Right renal pelvis (tissue), 4 donors: ENCODE results near the gene HSD17B3. TPM values are rescaled to one million over a fixed set of nuclear protein-coding genes. Genes with fewer than 3 reads are reported as not detected.
"Not testable (repeated sequence)": the region's sequence is repeated elsewhere in the genome, so short reads cannot be mapped to it uniquely, and the experiment has no call there.

Source experiments
- DNase-seq, 4 donors: peaks; one replicate each; pipeline ENCODE4 v3.0.0-alpha.2; 2013; ENCODE audit warnings: low read depth in 4 of 4, low spot score in 3 of 4, missing footprints in 1 of 4
- polyA plus RNA-seq, 4 donors: library from polyadenylated mRNA; unstranded; fragments of 120-200 nt; gene quantifications; one replicate each; pipeline ENCODE4 v1.2.1, GENCODE V29; 2013; ENCODE audit not compliant: insufficient read length in 4 of 4

HSD17B3 gene
- polyA plus RNA-seq = 1 to 10 TPM in 1 of 4 donors, under 1 TPM in 3; 0.74 to 1.1 (median 0.89) TPM

DNA sequence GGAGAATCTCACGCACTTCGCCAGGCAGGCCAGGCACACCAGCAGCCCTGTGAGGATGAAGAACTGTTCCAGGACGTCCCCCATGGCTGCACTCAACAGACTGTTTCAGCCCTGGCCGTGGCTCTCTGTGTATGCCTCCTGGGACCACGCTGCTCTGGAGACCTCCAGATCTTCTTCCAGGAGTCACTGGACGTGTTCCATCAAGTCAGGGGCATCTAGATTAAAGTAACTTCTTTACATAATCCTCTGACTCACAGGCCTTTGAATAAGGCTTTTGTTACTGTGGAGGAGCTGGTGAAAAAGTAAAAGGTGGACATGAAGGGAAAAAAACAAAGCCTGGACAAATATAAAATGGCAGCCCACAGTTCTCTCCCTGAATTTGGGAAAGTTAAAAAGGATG is at the start of gene HSD17B3:
HSD17B3 (minus strand) TSS at position 156 of the 400 bp plus-strand sequence; CDS start at position 84, 72 bp downstream.
- DNase-seq = no peak

- DNase-seq = no peak
Measured at GRCh38 chr9:96350866-96351265, 48.9 kb upstream of the HSD17B3 start.

DNA sequence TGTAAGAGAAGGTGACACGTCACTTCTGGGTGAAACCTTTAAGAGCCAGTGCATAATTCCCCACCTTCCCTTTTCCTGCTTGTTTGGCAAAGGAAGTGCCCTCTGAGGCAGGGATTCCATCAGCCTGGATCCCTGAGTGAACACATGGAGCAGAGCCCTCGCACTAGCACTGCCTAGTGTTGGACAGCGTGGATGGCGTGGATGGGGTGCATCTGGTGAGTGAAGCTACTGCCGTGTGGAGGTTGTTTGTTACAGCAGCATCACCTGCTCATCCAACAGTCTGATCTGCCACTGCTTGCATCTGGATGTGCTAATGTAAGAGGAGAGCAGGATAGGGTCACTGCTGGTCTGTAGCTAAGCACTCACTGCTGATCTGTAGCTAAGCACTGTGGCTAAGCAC is 46.3 kb upstream of the HSD17B3 start:
- no peak for DNase-seq

- DNase-seq = no peak
Measured at GRCh38 chr9:96345551-96345950, 43.6 kb upstream of the HSD17B3 start.

GRCh38 chr9:96344458-96345180 is 42.6 kb upstream of the HSD17B3 start:
- DNase-seq = no peak

GRCh38 chr9:96343515-96344360 is 41.8 kb upstream of the HSD17B3 start:
- no peak for DNase-seq

- DNase-seq = peak in 1 of 4 donors; percentile 10
Measured at GRCh38 chr9:96342571-96343245, 40.7 kb upstream of the HSD17B3 start.

- no peak for DNase-seq
Measured at GRCh38 chr9:96340707-96341106, 38.7 kb upstream of the HSD17B3 start.

GRCh38 chr9:96338299-96338698 is 36.3 kb upstream of the HSD17B3 start:
- DNase-seq = no peak

DNA sequence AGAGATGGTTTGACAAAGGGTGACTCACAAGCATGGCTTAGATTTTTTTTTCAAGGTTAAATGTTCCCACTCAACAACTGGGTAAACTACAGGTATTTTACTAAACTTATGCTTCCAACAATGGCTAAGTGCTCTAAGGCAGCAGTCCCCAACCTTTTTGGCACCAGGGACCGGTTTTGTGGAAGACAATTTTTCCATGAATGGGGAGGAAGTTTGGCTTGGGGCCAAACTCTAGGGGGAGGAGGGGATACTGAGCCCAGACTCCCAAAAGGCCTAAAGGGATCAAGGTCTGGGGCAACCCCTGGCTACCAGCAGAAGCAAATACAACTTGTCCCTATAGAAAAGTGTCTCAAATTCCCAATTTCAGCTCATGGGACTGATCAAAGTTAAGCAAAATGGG is 32.0 kb upstream of the HSD17B3 start:
- DNase-seq = no peak

- no peak for DNase-seq
Measured at GRCh38 chr9:96331236-96331947, 29.4 kb upstream of the HSD17B3 start.

DNA sequence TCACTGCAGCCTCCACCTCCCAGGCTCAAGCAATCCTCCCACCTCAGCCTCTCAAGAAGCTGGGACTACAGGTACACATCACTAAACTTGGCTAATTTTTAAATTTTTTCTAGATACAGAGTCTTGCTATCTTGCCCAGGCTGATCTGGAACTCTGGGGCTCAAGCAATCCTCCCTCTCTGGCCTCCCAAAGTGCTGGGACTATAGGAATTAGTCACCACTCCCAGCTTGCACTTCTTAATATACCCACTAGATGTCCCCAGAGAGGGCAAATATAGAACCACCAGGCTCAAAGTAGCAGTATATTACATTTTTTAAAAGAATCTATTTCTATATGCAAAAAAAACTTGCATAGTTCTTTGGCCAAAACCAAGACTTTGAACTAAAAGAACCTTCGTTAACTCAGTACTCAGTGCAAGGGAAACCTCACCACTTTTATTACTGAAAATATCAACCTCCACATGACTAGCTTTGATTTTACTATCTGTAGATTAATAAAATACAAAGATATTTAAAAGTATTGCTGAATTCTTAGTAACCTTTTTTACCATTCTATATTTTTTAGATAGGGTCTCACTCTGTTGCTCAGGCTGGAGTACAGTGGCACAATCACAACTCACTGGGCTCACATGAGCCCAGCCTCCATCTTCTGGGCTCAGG is 25.8 kb upstream of the HSD17B3 start:
- DNase-seq = peak in 2 of 4 donors; percentile 38 to 42

- no peak for DNase-seq
Measured at GRCh38 chr9:96323169-96323568, 21.2 kb upstream of the HSD17B3 start.

DNA sequence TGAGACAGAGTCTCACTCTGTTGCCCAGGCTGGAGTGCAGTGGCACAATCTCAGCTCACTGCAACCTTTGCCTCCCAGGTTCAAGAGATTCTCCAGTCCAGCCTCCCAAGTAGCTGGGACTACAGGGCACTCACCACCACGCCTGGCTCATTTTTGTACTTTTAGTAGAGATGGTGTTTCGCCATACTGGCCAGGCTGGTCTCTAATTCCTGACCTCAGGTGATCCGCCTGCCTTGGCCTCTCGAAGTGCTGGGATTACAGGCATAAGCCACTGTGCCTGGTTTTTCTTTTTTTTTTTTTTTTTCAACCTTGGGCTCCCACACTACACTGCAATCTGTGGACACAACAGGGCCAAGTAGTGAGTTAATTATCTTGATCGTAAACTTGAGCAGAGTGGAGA is 20.8 kb upstream of the HSD17B3 start:
- DNase-seq = not testable (repeated sequence)

DNA sequence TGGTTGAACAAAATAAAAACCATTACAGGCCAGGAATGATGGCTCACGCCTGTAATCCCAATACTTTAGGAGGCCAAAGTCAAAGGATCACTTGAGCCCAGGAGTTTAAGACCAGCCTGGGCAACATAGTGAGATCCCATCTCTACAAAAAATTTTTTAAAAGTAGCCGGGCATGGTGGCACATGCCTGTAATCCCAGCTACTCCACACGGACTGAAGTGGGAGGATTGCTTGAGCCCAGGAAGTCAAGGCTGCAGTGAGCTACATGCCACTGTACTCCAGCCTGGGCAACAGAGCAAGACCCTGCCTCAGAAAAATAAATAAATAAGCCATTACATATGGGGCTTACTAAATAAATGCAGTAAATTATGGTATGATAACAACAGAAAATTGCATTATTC is 20.2 kb upstream of the HSD17B3 start:
- not testable (repeated sequence) for DNase-seq

GRCh38 chr9:96321515-96321914 is 19.5 kb upstream of the HSD17B3 start:
- DNase-seq = no peak

DNA sequence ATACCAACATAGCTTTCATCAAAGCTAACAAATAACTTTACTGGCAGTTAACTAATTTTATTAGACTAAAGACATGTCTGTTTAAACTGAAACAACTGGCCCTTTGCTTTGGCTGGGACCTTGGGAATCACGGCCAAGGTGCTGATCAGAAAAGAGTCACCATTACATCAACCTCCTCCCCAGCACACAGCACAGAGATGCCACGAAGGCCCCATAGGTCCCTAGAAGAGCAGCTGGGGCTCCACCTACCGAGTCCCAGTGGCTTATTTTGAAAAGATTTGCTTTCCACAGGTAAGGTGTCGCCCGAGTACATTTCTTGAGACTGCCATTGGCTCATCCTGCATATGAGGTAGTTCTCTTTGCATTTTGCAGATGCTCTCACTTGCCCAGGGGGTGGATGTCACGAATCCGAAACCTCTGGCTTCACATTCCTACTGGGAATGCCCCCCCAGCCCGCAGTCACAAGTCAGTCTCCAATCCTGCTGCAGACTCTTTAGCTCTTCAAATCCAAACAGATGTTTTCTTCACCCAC is 18.8 kb upstream of the HSD17B3 start:
- DNase-seq = no peak

DNA sequence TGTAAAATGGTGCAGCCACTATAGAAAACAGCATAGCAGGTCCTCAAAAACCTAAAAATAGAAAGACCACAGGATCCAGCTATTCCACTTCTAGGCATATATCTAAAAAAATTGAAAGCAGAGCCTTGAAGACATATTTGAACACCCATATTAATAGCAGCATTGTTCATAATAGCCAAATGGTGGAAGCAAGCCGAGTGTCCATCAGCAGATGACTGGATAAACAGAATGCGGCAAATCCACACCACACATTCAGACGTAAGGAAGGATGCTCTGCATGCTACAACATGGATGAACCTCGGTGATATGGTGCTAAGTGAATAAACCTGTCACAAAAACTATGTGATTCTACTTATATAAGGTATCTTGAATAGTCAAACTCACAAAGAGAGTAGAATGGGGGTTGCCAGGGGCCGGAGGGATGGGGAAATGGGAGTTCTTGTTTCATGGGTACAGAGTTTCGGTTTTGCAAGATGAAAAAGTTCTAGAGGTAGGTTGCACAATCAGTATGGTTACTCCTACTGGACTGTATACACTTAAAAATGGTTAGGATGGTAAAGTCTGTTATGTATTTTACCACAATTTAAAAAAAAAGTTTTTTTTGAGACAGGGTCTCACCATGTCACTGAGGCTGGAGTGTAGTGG is 17.1 kb upstream of the HSD17B3 start:
- no peak for DNase-seq

DNA sequence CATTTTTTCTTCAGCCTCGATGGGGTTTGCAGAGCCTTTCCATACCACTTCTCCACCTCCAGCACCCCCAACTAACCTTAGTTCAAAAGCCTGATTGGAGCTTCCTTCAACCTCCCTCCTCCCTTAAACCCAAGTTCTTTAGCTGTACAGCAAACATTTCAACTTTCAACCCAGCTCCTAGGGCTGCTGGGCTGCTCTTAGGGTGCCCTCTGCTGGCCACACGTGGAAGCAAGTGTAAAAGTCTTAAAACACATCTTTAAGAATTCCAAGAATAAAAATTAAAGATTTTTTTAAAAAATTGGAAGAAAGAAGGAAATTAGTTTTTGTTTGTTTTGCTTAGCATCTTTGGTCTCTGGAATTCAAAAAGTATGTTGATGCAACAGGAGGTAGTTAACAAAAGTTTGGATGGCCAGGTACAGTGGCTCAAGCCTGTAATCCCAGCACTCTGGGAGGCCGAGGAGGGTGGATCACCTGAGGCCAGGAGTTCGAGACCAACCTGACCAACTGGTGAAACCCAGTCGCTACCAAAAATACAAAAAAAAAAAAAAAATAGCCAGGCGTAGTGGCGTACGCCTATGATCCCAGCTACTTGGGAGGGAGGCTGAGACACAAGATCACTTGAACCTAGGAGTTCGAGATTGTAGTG is 15.5 kb upstream of the HSD17B3 start:
- peak; percentile 38 to 59 (median 40) for DNase-seq
